Right lobe of liver (tissue), 6 donors: ENCODE data around the gene STAP2. TPM values are rescaled to one million over a fixed set of nuclear protein-coding genes. Genes with fewer than 3 reads are reported as not detected.

Experiments used
- ATAC-seq, 4 donors: fragments of 200-7000 bp; cut with Tn5 transposase; one replicate each; pipeline ENCODE4 v1.9.1; 2020; ENCODE audit warnings: mild to moderate bottlenecking in 4 of 4, moderate library complexity in 4 of 4
- DNase-seq, 3 donors: peaks; one replicate each; pipeline ENCODE4 v3.0.0-alpha.2; 2020
- H3K27ac ChIP-seq, 3 donors: fragments of 200-600 bp; one replicate each; pipeline ENCODE4 v1.8.0; 2022
- H3K27me3 ChIP-seq, 2 donors: fragments of 200-600 bp; one replicate each; pipeline ENCODE4 v1.8.0; 2022
- H3K36me3 ChIP-seq, 4 donors: fragments of 200-600 bp; sonication (generic) in 1 of 4; one replicate each; pipeline versions ENCODE4 v1.5.1 to v1.8.0; 2017 to 2022; ENCODE audit warnings: control low read depth in 1 of 4
- H3K4me1 ChIP-seq, 4 donors: fragments of 200-600 bp; sonication (generic) in 1 of 4; one replicate each; pipeline versions ENCODE4 v1.5.1 to v1.8.0; 2017 to 2022; ENCODE audit warnings: control low read depth in 1 of 4
- H3K4me3 ChIP-seq, 3 donors: fragments of 200-600 bp; one replicate each; pipeline ENCODE4 v1.8.0; 2022
- H3K9me3 ChIP-seq, 4 donors: fragments of 200-600 bp; sonication (generic) in 1 of 4; one replicate each; pipeline versions ENCODE4 v1.5.1 to v1.8.0; 2017 to 2022; ENCODE audit warnings: control low read depth in 1 of 4
- CTCF ChIP-seq, 4 donors: fragments of 200-600 bp in 3 of 4; fragments of 450-650 bp in 1 of 4; IDR thresholded peaks; one replicate each; pipeline versions ENCODE4 v1.5.1 to v1.8.0; 2016 to 2022; ENCODE audit warnings: antibody characterized with exemption in 4 of 4, mild to moderate bottlenecking in 2 of 4
- POLR2A ChIP-seq: fragments of 450-650 bp; IDR thresholded peaks from one replicate; pipeline ENCODE4 v1.6.1; 2017; ENCODE audit warnings: antibody characterized with exemption, mild to moderate bottlenecking
- WGBS: methylation state at CpG from one replicate; pipeline ENCODE4 v1.1.6; 2018; ENCODE audit warnings: low coverage, low lambda C conversion rate; ENCODE audit not compliant: insufficient coverage; ENCODE audit errors: missing lambda C conversion rate; 5-methylcytosine and 5-hydroxymethylcytosine counted together
- intact Hi-C, 2 donors: fragments of 100-400 bp; cut with DNase I; formaldehyde crosslinking; loops; one replicate each; pipeline versions ENCODE4 v1.11.2 to v1.14.1; 2022
- total RNA-seq, 6 experiments: library from RNA; depleted of rRNA in 2 of 6; stranded (reverse); fragments of >200 nt in 2 of 6; fragmentation: NEBNext Ultra II Directional in 3 of 6; extraction: Animal tissue kit (Norgen Biotek cat#: 25700) in 3 of 6; gene quantifications; one replicate each; pipeline versions ENCODE4 v1.1.0 to v1.2.4, GENCODE V29; 2016 to 2023
- donor health status: DM: no; HTN: yes; CAD: no.
- donor health status: DM: no; HTN: no; CAD: no.
- donor health status: DM: no; HTN: no; CAD: no.
- donor health status: DM: no; HTN: yes; CAD: no.
- donor health status: DM: no; HTN: yes; CAD: no.

Gene STAP2
- total RNA-seq, 6 experiments from 2014 or later, result 21.4 to 51.5 (median 43.0) TPM

DNA sequence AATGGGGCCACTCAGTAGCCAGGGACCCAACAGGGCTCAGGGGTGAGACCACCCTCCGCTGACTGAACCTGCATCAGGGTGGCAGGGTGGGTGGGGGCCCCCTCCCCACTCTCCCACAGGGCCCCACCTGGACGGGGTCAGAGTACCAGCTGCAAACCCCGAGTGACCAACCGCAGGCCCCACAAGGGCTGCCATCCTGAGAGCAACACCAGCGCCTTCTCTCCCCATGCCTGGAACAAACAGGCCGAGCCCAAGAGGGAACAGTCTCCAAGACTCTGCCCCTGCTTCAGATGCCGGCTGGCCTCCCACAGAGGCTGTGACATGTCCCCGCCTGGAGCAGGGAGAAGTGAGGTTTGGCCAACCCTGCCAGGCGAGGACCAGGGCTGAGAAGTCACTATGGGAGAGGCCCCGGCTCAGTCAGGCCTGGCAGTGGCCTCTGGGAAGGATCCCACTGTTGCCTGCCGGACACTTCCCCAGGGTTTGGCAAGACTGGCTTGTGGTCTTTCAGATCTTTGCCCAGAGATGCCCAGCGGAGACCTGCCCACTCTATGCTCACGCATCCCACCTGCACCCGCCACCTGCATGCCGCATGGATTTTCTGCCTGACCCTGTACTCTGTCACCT, 31.9 kb upstream of the STAP2 start:
- no peak for TF ChIP-seq POLR2A
- no peak for TF ChIP-seq CTCF (IDR thresholded peaks at IDR 0.05)
- WGBS, result 73% methylated on average over 2 of the region's 15 CpGs
- H3K27me3 ChIP-seq, result no peaks in the 10 kb centered on the region
- intact Hi-C loops, result no loop called here
- peaks cover 0 to 10% (median 4%) of the 10 kb centered on the region in 4 donors for H3K36me3 ChIP-seq
- peak in 2 of 3 donors; percentile 19 to 47 for DNase-seq
- H3K27ac ChIP-seq, result no peak overlapping the region
- ATAC-seq, result no peak
- no peak overlapping the region for H3K4me3 ChIP-seq
- H3K4me1 ChIP-seq, result peaks cover 0 to 43% (median 13%) of the 10 kb centered on the region in 4 donors
- H3K9me3 ChIP-seq, result no peaks in the 10 kb centered on the region

GRCh38 chr19:4369888-4370260, 31.2 kb upstream of the STAP2 start:
- H3K36me3 ChIP-seq, result peaks cover 0 to 15% (median 5%) of the 10 kb centered on the region in 4 donors
- ATAC-seq (peak; percentile 24 to 58 (median 48)), DNase-seq (peak in 1 of 3 donors; percentile 54)
- TF ChIP-seq CTCF (IDR thresholded peaks at IDR 0.05) (peak; percentile 22 to 34 (median 30)), POLR2A (no peak)
- intact Hi-C loops, result no loop called here
- H3K4me1 ChIP-seq, result peaks cover 0 to 37% (median 8%) of the 10 kb centered on the region in 4 donors
- no peaks in the 10 kb centered on the region for H3K27me3 ChIP-seq
- no CpG with 5 or more reads among the region's 21 CpGs for WGBS
- H3K4me3 ChIP-seq, result no peak overlapping the region
- peak overlapping the region in 2 of 3 donors; percentile 37 to 58 for H3K27ac ChIP-seq
- H3K9me3 ChIP-seq, result no peaks in the 10 kb centered on the region

DNA sequence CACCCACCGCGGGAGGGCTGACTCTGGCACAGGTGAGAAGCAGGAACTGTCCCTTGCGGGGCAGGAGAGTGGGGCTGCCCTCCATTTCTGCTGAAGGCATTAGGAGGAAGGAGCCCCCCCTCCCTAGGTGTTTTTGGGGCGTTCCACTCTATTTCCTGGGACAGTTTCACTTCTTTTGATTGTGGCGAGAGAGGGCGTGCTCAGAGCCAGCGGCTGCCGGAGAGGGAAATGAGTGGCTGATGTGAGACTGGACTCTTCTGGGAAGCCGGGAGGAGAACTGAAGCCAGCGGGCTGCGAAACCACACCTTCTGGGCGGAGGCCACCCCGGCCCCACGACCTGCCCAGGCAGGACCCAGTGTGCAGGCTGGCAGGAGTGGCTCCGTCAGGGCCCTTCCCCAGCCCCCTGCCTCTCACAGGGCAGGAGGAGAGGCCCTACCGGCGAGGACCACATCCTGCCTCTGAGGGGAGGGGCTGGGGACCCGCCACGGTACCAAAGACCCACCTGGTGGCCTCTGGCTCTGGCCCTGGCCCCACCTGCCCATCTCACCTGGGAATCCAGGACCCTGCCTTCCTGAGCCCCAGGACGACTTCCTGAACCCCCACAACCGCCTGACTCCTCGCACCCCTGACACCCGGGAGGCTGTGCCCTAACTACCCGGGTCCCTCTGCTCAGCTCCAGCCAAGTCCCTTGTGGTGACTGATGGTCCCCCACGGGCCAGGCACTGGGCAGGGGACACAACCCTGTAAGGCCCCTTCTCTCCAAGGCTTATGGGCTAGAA, 30.7 kb upstream of the STAP2 start:
- no peak for TF ChIP-seq CTCF (IDR thresholded peaks at IDR 0.05)
- intact Hi-C loops, result no loop called here
- H3K4me3 ChIP-seq, result no peak overlapping the region
- peaks cover 0 to 31% (median 5%) of the 10 kb centered on the region in 4 donors for H3K4me1 ChIP-seq
- peak in 1 of 3 donors; percentile 60 for DNase-seq
- no peaks in the 10 kb centered on the region for H3K9me3 ChIP-seq
- peak; percentile 11 to 50 (median 42) for ATAC-seq
- peak overlapping the region in 2 of 3 donors; percentile 37 to 58 for H3K27ac ChIP-seq
- peaks cover 0 to 18% (median 7%) of the 10 kb centered on the region in 4 donors for H3K36me3 ChIP-seq
- no peaks in the 10 kb centered on the region for H3K27me3 ChIP-seq
- WGBS, result 32% methylated on average over 7 of the region's 25 CpGs

DNA sequence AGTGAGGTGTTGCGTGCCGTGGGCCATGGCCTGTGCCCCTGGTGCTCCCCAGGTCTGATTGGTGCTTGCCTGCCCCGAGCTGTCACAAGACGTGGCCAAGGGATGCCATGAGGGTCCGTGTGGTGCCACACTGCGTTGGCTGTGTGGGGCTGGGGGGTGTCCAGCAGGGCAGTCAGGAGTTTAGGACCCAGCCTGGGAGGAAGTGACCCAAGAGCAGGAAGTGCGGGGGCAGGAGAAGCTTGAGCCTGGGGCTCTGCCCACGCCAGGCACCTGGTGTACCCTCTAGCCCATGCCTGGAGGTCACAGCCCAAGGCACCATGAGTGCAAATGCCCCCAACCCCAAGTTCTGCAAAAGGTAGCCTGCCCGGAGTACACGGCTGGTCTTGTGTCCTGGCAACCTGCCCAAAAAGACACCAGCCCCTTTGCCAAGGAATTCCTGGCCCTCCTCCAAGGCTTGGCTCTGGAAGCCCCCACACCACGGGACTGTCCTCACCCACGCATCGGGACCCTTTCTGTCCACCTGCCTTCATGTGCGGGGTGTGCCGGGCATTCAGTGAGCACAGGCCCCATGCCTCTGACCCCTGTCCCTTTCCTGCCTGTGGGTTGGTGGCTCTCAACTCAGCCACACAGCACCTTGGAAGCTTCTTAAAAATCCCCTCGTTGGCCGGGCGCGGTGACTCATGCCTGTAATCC, 29.6 kb upstream of the STAP2 start:
- Histone ChIP-seq H3K4me1 (peaks cover 0 to 21% (median 5%) of the 10 kb centered on the region in 4 donors), H3K9me3 (no peaks in the 10 kb centered on the region), H3K27ac (peak overlapping the region in 1 of 3 donors; percentile 58), H3K36me3 (peaks cover 0 to 28% (median 12%) of the 10 kb centered on the region in 4 donors), H3K27me3 (no peaks in the 10 kb centered on the region), H3K4me3 (no peak overlapping the region)
- DNase-seq, result peak in 1 of 3 donors; percentile 55
- 50% methylated on average over 1 of the region's 19 CpGs for WGBS
- ATAC-seq, result peak in 2 of 4 donors; percentile 2 to 3
- intact Hi-C loops, result no loop called here
- TF ChIP-seq CTCF (IDR thresholded peaks at IDR 0.05) (no peak), POLR2A (no peak)
